HG03457 (cell line): Measurements from ENCODE around the gene OSBPL9.
"Not testable (repeated sequence)": the region's sequence is repeated elsewhere in the genome, so short reads cannot be mapped to it uniquely, and the experiment has no call there.

Source experiments
- ATAC-seq: cut with Tn5 transposase; IDR thresholded peaks from one replicate; pipeline ENCODE4 v1.9.1; 2021; ENCODE audit warnings: moderate number of reproducible peaks; ENCODE audit not compliant: unreplicated experiment

Gene OSBPL9

DNA sequence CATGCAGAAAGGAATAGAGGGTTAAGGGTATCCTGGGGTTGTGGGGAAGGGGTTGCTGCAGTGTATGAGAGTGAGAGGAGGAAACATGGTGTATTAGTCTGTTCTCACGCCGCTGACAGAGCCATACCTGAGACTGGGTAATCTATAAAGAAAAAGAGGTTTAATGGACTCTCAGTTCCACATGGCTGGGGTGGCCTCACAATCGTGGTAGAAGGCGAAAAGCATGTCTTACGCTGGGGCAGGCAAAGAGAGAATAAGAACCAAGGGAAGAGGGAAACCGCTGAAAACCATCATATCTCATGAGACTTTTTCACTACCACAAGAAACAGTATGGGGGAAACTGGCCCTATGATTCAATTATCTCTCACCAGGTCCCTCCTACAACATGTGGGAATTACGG is 17.7 kb downstream of the OSBPL9 start:
- no peak for ATAC-seq

DNA sequence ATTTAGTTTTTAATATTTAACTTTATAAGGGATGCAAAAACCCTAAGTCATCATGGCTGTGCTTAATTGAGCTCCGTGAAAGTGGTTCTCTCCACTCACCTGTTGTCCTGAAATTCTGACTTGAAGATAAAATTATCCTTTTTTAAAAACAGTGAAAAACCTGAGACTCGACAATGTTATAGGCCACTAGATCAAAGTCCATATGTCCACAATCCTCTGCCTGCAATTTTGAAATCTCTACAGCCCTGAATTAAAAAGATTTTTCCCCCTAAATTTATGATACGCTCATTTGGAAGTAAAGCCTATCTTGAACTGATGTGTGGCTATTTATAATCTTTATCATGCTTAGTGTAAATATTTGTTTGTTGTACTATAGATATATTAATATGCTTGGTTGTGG is 18.7 kb downstream of the OSBPL9 start:
- ATAC-seq = no peak

DNA sequence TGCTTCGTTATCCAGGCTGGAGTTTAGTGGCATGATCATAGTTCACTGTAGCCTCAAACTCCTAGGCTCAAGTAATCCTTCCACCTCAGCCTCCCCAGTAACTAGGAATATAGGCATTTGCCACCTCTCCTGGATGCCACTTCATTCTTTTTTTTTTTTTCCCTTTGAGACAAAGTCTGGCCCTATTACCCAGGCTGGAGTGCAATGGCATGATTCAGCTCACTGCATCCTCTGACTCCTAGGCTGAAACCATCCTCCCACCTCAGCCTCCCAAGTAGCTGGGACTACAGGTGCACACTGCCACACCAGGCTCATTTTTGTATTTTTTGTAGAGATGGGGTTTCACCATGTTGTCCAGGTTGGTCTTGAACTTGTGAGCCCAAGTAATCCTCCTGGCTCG is 19.3 kb downstream of the OSBPL9 start:
- no peak for ATAC-seq

DNA sequence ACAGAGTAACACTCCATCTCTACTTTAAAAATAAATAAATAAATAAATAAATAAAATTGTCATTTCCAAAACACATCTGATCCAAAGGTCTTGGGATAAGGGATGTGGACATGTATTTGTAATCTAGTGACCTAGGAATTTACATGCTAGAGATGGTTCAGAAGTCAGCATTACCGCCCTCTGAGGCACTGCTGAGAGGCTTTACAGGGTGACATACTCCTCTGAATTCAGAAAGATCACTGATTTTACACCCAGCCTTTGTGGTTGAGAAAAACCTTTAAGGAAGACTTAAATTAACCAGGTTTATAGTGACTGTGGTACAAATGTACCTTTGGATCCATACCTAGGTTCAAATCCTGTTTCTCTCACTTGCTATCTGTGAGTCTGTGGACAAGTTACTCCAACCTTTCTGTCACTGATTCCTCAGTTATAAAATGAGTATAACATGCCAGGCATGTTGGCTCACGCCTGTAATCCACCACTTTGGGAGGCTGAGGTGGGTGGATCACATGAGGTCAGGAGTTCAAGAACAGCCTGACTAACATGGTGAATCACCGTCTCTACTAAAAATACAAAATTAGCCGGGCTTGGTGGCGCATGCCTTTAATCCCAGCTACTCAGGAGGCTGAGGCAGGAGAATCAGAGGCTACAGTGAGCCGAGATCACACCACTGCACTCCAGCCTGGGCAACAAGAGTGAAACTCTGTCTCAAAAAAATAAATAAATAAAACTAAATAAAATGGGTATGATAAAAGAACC is 20.1 kb downstream of the OSBPL9 start:
- ATAC-seq = no peak

DNA sequence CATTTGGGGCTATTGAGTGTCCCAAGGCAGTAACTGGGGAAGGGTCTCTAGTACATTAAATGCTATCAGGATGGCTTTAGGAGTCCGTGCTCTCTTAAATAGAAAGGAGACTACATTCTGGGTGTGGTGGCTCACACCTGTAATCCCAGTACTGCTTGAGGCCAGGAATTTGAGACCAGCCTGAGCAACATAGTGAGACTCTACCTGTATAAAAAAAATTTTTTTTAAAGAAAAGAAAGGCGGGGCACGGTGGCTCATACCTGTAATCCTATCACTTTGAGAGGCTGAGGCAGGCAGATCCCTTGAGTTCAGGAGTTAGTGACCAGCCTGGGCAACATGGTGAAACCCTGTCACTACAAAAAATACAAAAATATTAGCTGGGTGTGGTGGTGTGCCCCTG is 21.5 kb downstream of the OSBPL9 start:
- no peak for ATAC-seq

DNA sequence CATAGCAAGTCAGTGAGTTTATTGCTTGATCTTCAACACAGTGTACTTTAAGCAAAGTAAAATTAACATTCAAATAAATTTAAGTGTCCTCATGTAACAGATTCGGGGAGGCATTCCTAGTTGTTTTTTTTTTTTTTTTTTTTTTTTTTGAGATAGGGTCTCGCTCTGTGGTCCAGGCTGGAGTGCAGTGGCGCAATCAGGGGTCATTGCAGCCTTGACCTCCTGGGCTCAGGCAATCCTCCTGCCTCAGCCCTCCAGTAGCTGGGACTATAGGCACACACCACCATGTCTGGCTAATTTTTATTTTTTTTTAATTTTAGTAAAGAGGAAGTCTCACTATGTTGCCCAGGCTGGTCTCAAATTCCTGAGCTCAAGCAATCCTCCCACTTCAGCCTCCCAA is 22.8 kb downstream of the OSBPL9 start:
- ATAC-seq = no peak

DNA sequence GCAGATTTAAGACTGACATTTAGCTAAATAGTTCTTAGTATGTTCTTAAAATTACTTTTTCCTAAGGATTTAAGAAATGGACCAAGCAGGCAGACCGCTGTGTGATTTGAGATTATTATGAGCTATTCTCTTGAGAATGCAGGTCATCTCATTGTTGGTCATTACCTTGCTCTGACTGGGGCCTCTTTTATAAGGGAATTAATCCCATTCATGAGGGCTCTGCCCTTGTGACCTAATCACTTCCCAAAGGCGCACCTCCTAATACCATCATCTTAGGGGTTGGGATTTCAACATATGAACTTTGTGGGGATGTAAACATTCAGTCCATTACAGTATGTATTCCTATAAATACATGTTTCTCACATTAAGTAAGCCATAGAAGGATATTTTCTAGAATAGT is 24.2 kb downstream of the OSBPL9 start:
- no peak for ATAC-seq

DNA sequence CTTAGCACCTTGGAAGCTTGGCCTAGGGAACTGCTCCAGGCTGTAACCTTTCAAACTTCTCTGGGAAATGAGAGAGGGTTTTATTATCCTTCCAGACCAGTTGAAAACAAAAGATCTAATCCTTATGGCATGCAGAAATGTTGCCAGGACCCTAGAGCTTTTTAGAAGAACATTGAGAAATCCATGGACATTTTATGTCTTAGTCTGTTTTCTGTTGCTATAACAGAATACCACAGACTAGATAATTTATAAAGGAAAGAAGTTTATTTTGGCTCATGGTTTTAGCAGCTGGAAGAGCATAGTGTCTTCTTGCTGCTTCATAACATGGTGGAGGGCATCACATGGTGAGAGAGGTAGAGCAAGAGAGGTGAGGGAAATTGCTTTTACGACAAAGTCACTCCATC is 25.8 kb downstream of the OSBPL9 start:
- ATAC-seq = no peak

DNA sequence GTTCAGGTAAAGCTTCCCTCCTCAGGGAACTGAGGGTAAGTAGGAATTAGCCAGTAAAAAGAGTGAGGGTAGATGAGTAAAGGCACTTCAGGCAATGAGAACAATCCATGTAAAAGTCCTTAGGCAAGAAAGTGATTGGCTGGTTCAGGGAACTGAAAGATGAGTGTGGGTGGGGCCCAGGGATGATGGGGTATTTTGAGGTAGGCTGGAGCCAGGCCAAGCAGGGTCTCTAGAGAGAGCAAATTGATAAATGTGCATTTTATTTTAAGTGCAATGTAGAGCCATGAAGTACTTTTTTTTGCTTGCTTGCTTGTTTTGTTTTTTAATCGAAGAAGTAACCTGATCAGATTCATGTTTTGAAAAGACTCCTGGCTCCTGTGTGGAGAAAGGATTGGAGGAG is 26.5 kb downstream of the OSBPL9 start:
- ATAC-seq = no peak

DNA sequence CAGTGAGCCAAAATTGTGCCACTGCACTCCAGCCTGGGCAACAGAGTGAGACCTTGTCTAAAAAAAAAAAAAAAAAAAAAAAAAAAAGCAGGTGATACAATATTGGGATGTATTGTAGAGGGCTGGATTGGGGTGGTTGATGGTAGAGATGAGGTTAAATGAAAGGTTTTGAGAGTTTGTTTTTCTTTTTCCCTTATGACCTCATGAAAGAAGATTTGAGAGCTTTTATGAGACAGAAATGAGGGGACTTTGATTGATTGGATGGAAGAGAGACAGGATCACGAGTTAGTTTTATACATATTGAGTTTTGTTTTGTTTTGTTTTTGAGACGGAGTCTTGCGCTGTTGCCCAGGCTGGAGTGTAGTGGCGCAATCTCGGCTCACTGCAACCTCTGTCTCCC is 27.1 kb downstream of the OSBPL9 start:
- ATAC-seq = no peak

DNA sequence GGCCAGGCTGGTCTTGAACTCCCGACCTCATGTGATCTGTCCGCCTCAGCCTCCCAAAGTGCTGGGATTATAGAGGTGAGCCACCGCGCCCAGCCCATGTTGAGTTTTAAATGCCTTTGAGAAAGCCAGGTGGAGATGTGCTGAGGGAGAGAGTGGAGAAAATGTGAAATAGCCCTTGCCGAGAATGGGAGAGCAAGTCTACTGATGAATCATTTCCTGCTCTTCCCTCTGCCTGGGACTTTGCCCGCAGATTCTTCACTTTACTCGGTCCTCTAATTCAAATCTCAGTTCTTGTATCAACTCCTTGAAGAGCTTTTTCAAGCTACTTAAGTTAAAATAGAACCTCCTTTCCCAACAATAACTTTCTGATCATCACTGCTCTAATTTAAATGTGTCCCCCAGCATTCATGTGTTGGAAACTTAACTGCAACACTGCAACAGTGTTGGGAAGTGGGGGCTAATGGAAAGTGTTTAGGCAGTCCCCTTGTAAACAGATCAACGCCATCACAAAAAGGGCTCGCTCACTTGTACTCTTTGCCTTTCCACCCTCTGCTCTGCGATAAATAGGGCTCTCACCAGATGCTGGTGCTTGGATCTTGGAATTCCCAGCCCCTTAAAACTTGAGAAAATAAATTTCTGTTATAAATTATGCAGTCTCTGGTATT is 27.8 kb downstream of the OSBPL9 start:
- no peak for ATAC-seq

DNA sequence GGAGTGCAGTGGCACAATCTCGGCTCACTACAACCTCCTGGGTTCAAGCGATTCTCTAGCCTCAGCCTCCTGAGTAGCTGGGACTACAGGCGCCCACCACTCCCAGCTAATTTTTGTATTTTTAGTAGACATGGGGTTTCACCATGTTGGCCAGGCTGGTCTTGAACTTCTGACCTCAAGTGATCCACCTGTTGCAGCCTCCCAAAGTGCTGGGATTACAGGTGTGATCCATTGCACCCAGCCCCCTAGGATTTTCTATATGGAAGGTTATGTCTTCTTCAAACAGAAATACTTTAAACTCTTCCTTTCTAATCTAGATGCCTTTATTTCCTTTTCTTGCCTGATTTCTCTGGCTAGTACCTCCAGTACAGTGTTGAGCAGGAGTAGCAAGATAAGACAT is 29.7 kb downstream of the OSBPL9 start:
- ATAC-seq = not testable (repeated sequence)

DNA sequence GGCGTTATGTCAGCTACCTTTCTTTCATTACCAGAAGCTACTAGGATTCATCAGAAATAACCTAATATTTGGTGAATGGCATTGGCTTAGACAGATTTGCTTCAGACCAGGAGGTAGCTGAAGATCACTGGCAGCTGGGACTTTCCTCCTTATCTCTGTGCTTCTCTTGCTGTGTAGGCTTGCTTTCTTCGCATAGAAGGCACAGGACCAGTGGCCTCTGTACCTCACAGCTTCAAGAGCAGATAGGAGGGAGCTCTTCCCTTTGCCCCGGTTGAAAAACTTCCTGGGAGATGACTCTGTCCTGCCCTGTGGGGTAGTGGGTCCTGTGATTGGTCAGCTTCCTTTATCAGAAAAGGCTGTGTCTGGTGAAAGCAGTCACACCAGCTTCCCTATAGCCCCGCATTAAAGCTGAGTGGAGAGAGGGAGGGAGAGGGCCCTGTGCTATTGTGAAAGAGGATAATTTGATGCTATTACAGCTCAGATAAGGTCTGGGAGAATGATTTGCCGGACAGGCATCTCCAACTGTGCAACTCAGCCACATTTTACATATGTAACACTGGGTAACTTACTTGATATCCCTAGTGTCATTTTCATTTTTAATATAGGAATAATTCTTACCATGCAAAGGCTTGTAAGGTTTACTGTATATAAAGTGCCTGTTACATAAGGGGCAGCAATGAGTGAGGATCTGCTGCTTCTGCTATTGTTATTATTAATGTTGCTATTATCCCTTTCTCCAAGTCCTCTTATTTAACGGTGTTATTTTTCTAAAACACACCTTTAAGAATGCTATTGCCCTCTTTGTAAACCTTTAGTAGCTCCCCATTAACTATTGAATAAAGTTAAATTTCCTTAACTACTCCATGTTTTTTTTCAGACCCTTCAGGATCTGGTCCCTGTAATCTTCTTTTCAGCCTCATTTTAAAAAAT is 31.6 kb downstream of the OSBPL9 start:
- no peak for ATAC-seq

DNA sequence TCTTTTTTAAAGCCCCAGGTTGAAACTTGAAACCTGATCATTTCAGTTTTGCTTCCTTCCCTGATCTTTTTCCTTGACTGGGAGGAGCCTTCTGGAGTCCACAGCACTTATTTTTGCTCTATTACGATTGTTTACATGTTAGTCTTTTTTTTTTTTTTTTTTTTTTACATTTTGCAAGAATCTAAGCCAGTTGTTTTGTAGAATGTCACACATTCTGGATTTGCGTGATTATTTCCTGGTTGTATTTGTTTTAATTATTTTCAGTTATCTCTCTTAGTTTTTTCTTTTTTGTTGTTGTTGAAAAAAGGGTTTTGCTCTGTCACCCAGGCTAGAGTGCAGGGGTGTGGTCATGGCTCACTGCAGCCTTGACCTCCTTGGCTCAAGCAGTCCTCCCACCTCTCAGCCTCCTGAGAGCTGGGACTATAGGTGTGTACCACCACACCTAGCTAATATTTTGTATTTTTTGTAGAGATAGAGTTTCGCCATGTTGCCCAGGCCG is 32.8 kb downstream of the OSBPL9 start:
- no peak for ATAC-seq

DNA sequence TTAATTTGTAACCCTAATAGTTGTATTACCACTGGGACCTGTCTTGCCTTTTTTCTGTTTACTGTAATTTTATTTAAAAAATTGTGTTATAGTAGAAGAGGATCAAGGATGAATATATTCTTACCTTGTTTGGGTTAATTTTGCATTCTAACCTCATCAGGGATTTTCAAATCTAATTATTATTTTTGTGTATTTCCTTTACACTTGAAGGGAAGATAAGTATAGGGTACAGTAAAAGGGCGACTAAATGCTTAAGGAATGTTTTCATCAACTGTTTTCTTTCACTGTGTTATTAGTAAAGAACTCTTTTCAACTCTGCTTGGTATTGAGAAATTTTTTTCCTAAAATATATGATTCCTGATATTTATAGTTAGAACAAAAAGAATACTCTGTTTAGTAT is 33.3 kb downstream of the OSBPL9 start:
- ATAC-seq = no peak

DNA sequence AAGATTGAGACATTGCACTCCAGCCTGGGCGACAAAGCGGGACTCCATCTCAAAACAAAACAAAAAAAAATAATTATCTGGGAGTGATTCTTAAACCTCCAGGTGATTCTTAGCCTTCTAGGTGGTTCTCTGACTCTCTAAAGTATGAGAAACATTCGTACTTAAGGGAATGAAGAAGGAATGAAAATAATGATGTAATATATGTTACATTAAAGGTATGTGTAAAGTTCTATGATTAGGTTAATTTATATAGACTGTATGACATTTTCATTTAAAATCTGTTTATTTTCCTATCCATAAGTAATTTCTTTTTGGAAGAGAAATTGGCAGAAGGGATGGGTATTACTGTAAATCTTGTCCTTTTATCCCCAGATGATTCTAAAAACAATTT is 34.7 kb downstream of the OSBPL9 start:
- no peak for ATAC-seq

DNA sequence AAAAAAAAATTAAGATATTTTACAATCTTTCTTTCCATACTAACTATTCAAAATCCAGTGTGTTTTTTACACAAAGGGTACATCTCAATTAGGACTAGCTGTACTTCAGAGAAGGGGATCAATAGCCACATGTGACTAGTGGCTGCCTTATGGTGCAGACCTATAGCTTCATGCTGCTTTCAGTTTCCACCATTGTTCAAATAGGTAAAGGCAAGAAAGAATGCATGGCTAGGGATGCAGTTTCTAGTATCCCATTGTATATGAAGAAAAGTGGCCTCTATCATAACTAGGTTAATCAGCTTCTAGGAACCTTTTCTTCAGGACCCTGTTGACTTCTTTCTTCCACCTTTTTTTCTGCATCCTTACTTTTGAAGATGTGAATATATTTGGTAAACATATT is 35.7 kb downstream of the OSBPL9 start:
- no peak for ATAC-seq

DNA sequence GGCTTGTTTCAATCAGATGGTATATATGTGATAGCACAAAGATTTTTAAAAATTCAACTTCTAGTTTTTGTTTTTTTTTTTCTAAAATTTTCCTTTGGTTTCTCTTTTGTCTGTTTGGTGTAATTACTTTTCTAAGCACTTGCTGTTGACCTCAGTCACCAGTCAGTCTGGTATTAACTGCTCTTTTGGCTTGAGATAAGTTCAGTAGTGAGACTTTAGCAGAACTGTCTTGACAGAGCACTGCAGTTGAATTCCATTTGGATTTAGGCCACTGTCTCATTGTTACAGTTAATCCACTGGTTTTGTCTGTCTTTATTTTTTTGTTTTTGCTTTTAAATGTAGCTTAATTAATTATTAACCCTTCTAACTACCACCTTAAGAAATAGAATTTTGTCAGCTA is 36.2 kb downstream of the OSBPL9 start:
- no peak for ATAC-seq

DNA sequence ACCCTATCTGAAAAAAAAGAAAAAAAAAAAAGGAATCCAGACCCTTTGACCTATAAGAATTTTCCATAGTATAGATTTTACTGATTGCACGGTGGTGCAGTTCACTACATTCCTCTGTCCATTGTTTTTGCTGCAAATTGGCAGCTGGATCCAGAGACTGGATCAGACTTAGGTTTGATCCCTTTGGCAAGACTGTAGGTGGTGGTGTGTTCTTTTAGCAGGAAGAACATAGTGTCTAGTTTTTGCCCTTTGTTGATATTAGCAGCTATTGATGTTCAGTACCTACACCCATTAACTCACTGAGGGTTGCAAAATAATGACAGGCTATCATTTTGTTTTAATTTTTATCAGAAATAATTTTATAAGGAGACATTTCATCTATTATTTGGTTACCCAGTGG is 37.1 kb downstream of the OSBPL9 start:
- ATAC-seq = no peak

DNA sequence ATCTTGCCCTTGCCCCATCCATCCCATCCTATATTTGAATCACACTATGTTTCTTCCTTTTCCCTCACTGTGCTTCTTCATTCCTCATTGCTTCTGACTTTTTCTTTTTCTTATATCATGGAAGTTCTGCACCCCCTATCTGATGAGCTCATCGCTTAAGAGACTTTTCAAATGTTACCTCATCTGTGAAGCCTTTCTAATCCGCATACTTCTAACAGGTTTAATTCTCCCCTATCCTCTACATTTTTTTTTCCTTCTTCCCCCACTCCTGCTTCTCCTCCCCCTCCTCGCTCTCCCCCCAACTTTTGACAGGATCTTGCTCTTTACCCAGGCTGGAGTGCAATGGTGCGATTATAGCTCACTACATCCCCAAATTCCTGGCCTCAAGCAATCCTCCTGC is 39.5 kb downstream of the OSBPL9 start:
- no peak for ATAC-seq

DNA sequence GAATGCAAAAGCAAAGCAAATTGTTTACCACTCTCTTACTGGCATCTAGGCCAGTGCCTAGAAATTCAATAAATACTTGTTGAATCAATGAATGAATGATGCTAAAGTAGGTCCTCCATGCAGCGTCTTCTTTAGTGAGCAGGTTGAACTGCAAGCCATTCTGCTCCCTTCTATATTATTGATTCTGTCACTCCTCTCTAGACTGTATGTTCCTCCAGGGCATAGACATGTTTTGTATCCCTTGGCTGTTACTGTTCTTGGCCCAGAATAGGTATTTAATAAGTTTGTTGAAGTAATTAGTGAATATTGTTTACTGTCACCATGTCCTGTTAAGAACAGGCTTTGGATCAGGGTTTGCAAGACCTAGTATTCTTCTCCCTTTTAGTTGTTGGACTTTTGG is 43.7 kb downstream of the OSBPL9 start:
- no peak for ATAC-seq

DNA sequence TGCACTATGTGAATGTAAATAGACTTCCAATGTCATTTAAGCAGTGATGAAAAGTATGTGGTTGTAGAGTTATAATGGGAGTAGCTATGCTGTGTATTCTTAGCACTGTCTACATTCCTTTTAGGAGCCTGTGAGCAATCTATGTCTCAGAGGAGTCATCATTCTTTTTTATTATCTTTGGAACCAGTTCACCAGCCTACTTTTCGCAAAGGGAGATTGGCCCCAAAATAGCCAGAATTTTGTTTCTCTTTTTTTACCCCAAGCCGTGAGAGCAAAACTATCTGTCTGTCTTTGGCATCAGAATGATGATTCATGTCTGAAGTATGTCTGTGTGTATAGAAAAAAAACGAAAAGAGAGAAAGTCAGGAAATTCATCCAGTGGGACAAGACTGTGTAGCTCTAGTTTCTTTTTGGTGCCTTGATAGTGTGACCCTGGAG is 44.2 kb downstream of the OSBPL9 start:
- no peak for ATAC-seq
